Body of pancreas (tissue), 4 donors: ENCODE data around the gene ST14. TPM values are rescaled to one million over a fixed set of nuclear protein-coding genes. Genes with fewer than 3 reads are reported as not detected.

Experiments
- ATAC-seq: fragments of 150-250 bp; one replicate; pipeline ENCODE4 v1.9.1; 2016
- DNase-seq, 4 donors: peaks; one replicate each; pipeline ENCODE4 v3.0.0-alpha.2; 2019
- H3K27ac ChIP-seq, 4 donors: fragments of 200-600 bp; sonication (generic); 1 replicate in 3 of 4; 2 replicates in 1 of 4; pipeline versions ENCODE4 v1.5.1 to v1.6.1; 2016 to 2019; ENCODE audit warnings: mild to moderate bottlenecking in 1 of 4, mixed read lengths in 1 of 4, moderate library complexity in 1 of 4
- H3K27me3 ChIP-seq, 2 donors: fragments of 200-600 bp; sonication (generic); one replicate each; pipeline ENCODE4 v1.6.0; 2016; ENCODE audit warnings: mild to moderate bottlenecking in 1 of 2
- H3K36me3 ChIP-seq, 2 donors: fragments of 200-600 bp; sonication (generic); replicated peaks in 1 of 2; 2 replicates each; pipeline ENCODE4 v1.5.1; 2016; ENCODE audit warnings: low read depth in 2 of 2; ENCODE audit not compliant: insufficient read depth in 1 of 2
- H3K4me1 ChIP-seq: fragments of 200-600 bp; sonication (generic); one replicate; pipeline ENCODE4 v1.6.0; 2016
- H3K4me3 ChIP-seq, 2 donors: fragments of 200-600 bp; sonication (generic); 1 replicate in 1 of 2; 2 replicates in 1 of 2; pipeline ENCODE4 v1.5.1; 2016 to 2019
- H3K9me3 ChIP-seq, 3 donors: fragments of 200-600 bp; sonication (generic); 1 replicate in 2 of 3; 2 replicates in 1 of 3; pipeline ENCODE4 v1.5.1; 2016
- CTCF ChIP-seq, 7 experiments: fragments of 450-650 bp in 4 of 7; fragments of 200-600 bp in 3 of 7; sonication (generic) in 3 of 7; IDR thresholded peaks; one replicate each; pipeline ENCODE4 v1.5.1; 2016 to 2019; ENCODE audit warnings: antibody characterized with exemption in 7 of 7
- POLR2A ChIP-seq, 3 donors: fragments of 450-650 bp; IDR thresholded peaks; one replicate each; pipeline ENCODE4 v1.6.1; 2016; ENCODE audit warnings: antibody characterized with exemption in 3 of 3, mild to moderate bottlenecking in 2 of 3
- WGBS, 2 donors: methylation state at CpG; one replicate each; pipeline ENCODE4 v1.1.5; 2017; 5-methylcytosine and 5-hydroxymethylcytosine counted together
- intact Hi-C: fragments of 100-400 bp; cut with DNase I; formaldehyde crosslinking; loops from one replicate; pipeline ENCODE4 v1.15.1; 2023
- total RNA-seq, 2 donors: library from RNA; depleted of rRNA; stranded (reverse); fragments of >200 nt; gene quantifications; one replicate each; pipeline ENCODE4 v1.1.0, GENCODE V29; 2016

ST14 gene
- total RNA-seq, 2 donors from 2014 or later = 55.3 to 61.0 TPM

GRCh38 chr11:130163346-130164220 is 4.0 kb downstream of the ST14 start:
- peak overlapping the region; percentile 12 to 77 (median 64) for H3K27ac ChIP-seq
- no peaks in the 10 kb centered on the region for H3K27me3 ChIP-seq
- H3K4me3 ChIP-seq = no peak overlapping the region
- DNase-seq = peak; percentile 66 to 81 (median 78)
- intact Hi-C loops = no loop called here
- peaks cover 59% of the 10 kb centered on the region for H3K4me1 ChIP-seq
- ATAC-seq = no peak
- peak in 1 of 3 donors; percentile 44 for TF ChIP-seq POLR2A (IDR thresholded peaks at IDR 0.05)
- TF ChIP-seq CTCF (IDR thresholded peaks at IDR 0.05) = peak in 5 of 7 experiments; percentile 12 to 42 (median 29)
- H3K9me3 ChIP-seq = no peaks in the 10 kb centered on the region
- 22 to 39% methylated on average over 4 to 13 of the region's 13 CpGs for WGBS, 2 donors
- no peaks in the 10 kb centered on the region for H3K36me3 ChIP-seq

- TF ChIP-seq CTCF (IDR thresholded peaks at IDR 0.05) = no peak
- no peak for TF ChIP-seq POLR2A (IDR thresholded peaks at IDR 0.05)
- Histone ChIP-seq H3K27me3 (no peaks in the 10 kb centered on the region), H3K4me3 (no peak overlapping the region), H3K9me3 (no peaks in the 10 kb centered on the region), H3K4me1 (peaks cover 57% of the 10 kb centered on the region), H3K36me3 (no peaks in the 10 kb centered on the region), H3K27ac (peak overlapping the region in 3 of 4 donors; percentile 56 to 77 (median 72))
- DNase-seq (no peak), ATAC-seq (no peak)
- intact Hi-C loops = no loop called here
- 28 to 38% methylated on average over 2 of the region's 2 CpGs for WGBS, 2 donors
Observed at GRCh38 chr11:130164221-130164570, 4.6 kb downstream of the ST14 start.

GRCh38 chr11:130165601-130166456 is 6.2 kb downstream of the ST14 start:
- Histone ChIP-seq H3K9me3 (no peaks in the 10 kb centered on the region), H3K27me3 (no peaks in the 10 kb centered on the region), H3K36me3 (no peaks in the 10 kb centered on the region), H3K4me1 (peaks cover 62% of the 10 kb centered on the region), H3K27ac (peak overlapping the region in 1 of 4 donors; percentile 33), H3K4me3 (no peak overlapping the region)
- ATAC-seq (no peak), DNase-seq (peak in 1 of 4 donors; percentile 67)
- no peak for TF ChIP-seq CTCF (IDR thresholded peaks at IDR 0.05)
- TF ChIP-seq POLR2A (IDR thresholded peaks at IDR 0.05) = no peak
- WGBS, 2 donors = 76 to 80% methylated on average over 9 of the region's 9 CpGs
- intact Hi-C loops = no loop called here

- Histone ChIP-seq H3K36me3 (no peaks in the 10 kb centered on the region), H3K27me3 (no peaks in the 10 kb centered on the region), H3K4me3 (no peak overlapping the region), H3K27ac (peak overlapping the region in 1 of 4 donors; percentile 33), H3K9me3 (no peaks in the 10 kb centered on the region), H3K4me1 (peaks cover 56% of the 10 kb centered on the region)
- intact Hi-C loops = no loop called here
- TF ChIP-seq CTCF (IDR thresholded peaks at IDR 0.05) (no peak), POLR2A (IDR thresholded peaks at IDR 0.05) (no peak)
- DNase-seq = peak in 1 of 4 donors; percentile 59
- 68 to 76% methylated on average over 2 to 4 of the region's 4 CpGs for WGBS, 2 donors
- ATAC-seq = no peak
Observed at GRCh38 chr11:130166457-130166784, 6.8 kb downstream of the ST14 start.
